Upper lobe of left lung (tissue), 6 donors: ENCODE results near the gene ITPR2. TPM values are rescaled to one million over a fixed set of nuclear protein-coding genes. Genes with fewer than 3 reads are reported as not detected.
"Not testable (repeated sequence)": the region's sequence is repeated elsewhere in the genome, so short reads cannot be mapped to it uniquely, and the experiment has no call there.

Experiments used
- ATAC-seq, 2 donors: fragments of 200-7000 bp; cut with Tn5 transposase; one replicate each; pipeline ENCODE4 v1.9.1; 2022; ENCODE audit warnings: mild to moderate bottlenecking in 2 of 2, moderate library complexity in 2 of 2; ENCODE audit not compliant: low FRiP score in 2 of 2
- DNase-seq, 2 donors: peaks; one replicate each; pipeline ENCODE4 v3.0.0-alpha.2; 2019 to 2020
- H3K27ac ChIP-seq, 4 donors: fragments of 200-600 bp; sonication (generic); one replicate each; pipeline ENCODE4 v1.5.1; 2016 to 2019
- H3K27me3 ChIP-seq, 4 donors: fragments of 200-600 bp; sonication (generic); one replicate each; pipeline ENCODE4 v1.5.1; 2017 to 2019
- H3K36me3 ChIP-seq, 4 donors: fragments of 200-600 bp; sonication (generic); one replicate each; pipeline ENCODE4 v1.5.1; 2016 to 2019
- H3K4me1 ChIP-seq, 4 donors: fragments of 200-600 bp; sonication (generic); one replicate each; pipeline ENCODE4 v1.5.1; 2018 to 2019
- H3K4me3 ChIP-seq, 4 donors: fragments of 200-600 bp; sonication (generic); one replicate each; pipeline ENCODE4 v1.5.1; 2017 to 2019; ENCODE audit warnings: mild to moderate bottlenecking in 2 of 4, moderate library complexity in 1 of 4
- H3K9me3 ChIP-seq, 4 donors: fragments of 200-600 bp; sonication (generic); one replicate each; pipeline ENCODE4 v1.5.1; 2018 to 2019
- CTCF ChIP-seq, 6 experiments: fragments of 450-650 bp in 4 of 6; fragments of 200-600 bp in 2 of 6; sonication (generic) in 2 of 6; IDR thresholded peaks; one replicate each; pipeline ENCODE4 v1.5.1; 2016 to 2019; ENCODE audit warnings: antibody characterized with exemption in 6 of 6
- EP300 ChIP-seq, 4 donors: sonication (generic); formaldehyde crosslinking; IDR thresholded peaks; one replicate each; pipeline ENCODE4 v1.5.1; 2017; ENCODE audit warnings: antibody characterized with exemption in 4 of 4, control low read depth in 2 of 4
- POLR2A ChIP-seq, 4 donors: fragments of 450-650 bp; IDR thresholded peaks; one replicate each; pipeline ENCODE4 v1.5.1; 2016 to 2017; ENCODE audit warnings: antibody characterized with exemption in 4 of 4, mild to moderate bottlenecking in 2 of 4
- POLR2AphosphoS5 ChIP-seq, 2 donors: sonication (generic); formaldehyde crosslinking; IDR thresholded peaks; one replicate each; pipeline ENCODE4 v1.5.1; 2017; ENCODE audit warnings: antibody characterized with exemption in 2 of 2
- WGBS, 2 donors: methylation state at CpG; one replicate each; pipeline ENCODE4 v1.1.5; 2017 to 2018; 5-methylcytosine and 5-hydroxymethylcytosine counted together
- total RNA-seq, 6 donors: library from RNA; depleted of rRNA in 4 of 6; stranded (reverse); fragments of >200 nt in 4 of 6; gene quantifications; one replicate each; pipeline versions ENCODE4 v1.1.0 to v1.2.1, GENCODE V29; 2016 to 2021
- donor health status: DM: no; HTN: no; CAD: no; lungs with moderate emphysema.
- donor health status: DM: no; HTN: yes; CAD: no; lungs with severe emphysema.

ITPR2 gene
- total RNA-seq, 6 donors from 2014 or later, result 35.5 to 115 (median 45.0) TPM

DNA sequence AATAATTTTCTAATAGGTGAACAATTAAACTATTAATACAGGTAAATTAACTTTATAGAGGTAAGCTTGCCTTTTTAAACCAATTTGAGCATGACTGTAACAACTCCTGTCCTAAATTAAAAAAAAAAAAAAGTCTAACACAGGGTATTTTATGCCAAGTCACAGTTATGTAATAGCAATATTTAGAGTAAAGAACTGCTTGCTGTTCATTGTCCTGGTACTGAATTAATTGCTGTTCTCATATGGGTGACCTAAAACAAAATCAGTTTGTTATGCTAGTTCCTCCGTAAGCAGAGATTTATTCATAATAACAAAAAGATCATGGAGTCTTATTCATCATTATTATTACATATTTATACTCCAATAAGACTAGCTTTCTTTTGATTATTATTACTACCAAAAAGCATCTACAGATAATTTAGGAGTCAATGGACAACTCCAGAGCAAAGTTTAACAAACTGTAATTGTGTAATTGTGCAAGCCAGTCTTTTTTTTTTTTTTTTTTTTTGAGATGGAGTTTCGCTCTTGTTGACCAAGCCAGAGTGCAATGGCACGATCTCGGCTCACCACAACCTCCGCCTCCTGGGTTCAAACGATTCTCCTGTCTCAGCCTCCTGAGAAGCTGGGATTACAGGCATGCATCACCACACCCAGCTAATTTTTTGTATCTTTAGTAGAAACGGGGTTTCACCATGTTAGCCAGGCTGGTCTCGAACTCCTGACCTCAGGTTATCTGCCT is 98.3 kb downstream of the ITPR2 start:
- Histone ChIP-seq H3K9me3 (no peaks in the 10 kb centered on the region), H3K4me3 (no peak overlapping the region), H3K4me1 (peaks cover 0 to 13% (median 10%) of the 10 kb centered on the region in 4 donors), H3K27ac (no peak overlapping the region), H3K36me3 (no peaks in the 10 kb centered on the region), H3K27me3 (no peaks in the 10 kb centered on the region)
- WGBS, 2 donors, result 83 to 98% methylated on average over 8 of the region's 8 CpGs
- DNase-seq (no peak), ATAC-seq (no peak)
- TF ChIP-seq POLR2A (IDR thresholded peaks at IDR 0.05), result no peak
- no peak for TF ChIP-seq CTCF (IDR thresholded peaks at IDR 0.05)
- no peak for TF ChIP-seq POLR2AphosphoS5 (IDR thresholded peaks at IDR 0.05)
- no peak for TF ChIP-seq EP300 (IDR thresholded peaks at IDR 0.05)

DNA sequence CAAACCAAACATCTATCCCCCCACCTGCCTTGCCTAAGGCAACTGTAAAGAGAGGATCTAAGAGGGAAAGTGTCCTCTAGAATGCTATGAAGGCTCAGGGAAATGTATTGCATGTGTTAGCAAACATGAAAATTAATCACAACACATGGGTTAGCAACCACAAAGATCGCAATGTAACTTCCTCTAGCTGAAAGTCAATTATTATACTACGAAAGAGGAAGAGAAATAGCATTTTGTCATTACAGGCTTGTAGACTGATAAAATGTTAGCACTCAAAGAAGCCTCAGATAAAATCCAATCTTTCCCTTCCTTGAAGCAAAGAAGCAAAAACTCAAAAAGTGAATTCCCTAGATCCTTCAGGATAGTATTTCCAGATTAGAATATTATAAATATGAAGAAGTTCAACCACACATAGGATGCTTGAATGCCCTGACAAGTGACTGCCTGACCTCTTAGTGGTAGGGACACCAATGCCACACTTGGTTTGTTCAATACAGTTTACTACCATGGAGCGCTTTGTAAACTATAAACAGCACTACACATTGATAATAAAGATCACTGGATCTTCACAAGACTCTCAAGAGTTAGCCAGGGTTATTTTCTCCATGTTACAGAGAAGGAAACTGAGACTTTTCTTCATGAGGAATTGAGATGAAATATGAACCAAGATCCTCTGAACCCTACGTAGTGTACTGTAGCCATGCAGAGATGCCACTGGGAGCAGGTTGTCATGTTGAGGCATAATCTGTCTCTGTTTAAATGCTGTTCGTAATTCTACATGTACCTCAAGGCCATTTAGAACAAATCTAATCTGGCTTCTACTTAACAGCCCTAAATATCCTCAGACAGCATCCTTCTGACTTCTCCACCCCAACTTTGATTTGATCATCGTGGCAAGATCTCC is 100.7 kb downstream of the ITPR2 start:
- Histone ChIP-seq H3K36me3 (no peaks in the 10 kb centered on the region), H3K4me1 (peaks cover 2 to 13% (median 10%) of the 10 kb centered on the region in 4 donors), H3K27me3 (no peaks in the 10 kb centered on the region), H3K4me3 (no peak overlapping the region), H3K9me3 (no peaks in the 10 kb centered on the region), H3K27ac (no peak overlapping the region)
- TF ChIP-seq POLR2A (IDR thresholded peaks at IDR 0.05) (no peak), POLR2AphosphoS5 (IDR thresholded peaks at IDR 0.05) (no peak), EP300 (IDR thresholded peaks at IDR 0.05) (no peak), CTCF (IDR thresholded peaks at IDR 0.05) (no peak)
- no peak for DNase-seq
- peak in 1 of 2 donors; percentile 65 for ATAC-seq
- WGBS, 2 donors, result 80 to 81% methylated on average over 6 of the region's 6 CpGs

DNA sequence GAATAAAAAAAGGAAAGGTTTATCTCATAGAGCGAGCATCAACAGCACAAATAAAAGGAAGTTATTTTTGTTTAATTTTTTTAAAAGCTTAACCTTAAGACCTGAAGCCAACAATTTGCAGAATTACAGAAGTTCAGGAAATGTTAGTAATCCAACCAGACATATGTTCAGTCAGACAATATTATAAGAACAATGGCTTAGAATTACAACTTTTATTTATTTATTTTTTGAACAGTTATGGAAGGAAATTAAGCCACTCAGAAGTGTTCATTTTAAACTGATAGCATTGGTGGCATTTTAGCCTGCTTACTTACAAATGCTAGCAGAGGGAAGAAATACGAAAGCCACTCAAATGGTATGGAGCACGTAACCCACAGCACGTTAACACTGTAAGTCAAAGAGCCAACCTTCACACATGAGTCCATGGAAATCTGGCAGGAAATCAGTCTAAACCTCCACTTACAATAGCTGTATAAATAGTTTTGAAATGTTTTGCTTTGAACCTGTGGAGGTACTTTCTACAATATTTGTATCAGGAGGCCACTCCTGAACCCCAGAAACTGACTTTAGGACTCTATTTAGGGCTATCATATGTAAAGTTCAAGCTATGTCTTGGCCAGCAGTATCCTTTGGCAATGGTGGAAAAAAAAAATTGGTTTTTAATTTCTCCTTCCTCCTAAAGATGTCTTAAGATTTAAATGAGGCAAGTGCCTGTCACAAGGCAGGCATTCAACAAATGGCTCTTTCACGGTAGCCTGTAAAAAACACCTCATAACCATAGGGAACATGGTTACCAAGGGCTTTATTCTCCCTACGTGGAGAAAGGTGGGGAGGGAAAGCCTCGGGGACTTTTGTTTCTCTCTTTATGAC is 102.3 kb downstream of the ITPR2 start:
- ATAC-seq (no peak), DNase-seq (no peak)
- WGBS, 2 donors, result 69 to 80% methylated on average over 7 of the region's 7 CpGs

DNA sequence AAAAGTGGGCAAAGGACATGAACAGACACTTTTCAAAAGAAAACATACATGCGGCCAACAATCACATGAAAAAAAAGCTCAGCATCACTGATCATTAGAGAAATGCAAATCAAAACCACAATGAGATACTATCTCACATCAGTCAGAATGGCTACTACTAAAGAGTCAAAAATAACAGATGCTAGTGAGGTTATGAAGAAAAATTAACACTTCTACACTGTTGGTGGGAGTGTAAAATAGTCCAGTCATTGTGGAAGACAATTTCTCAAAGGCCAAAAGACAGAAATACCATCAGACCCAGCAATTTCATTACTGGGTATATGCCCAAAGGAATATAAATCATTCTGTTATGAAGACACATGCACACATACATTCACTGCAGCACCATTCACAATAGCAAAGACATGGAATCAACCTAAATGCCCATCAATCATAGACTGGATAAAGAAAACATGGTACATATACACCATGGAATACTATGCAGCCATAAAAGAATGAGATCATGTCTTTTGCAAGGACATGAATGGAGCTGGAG is 103.8 kb downstream of the ITPR2 start:
- 91 to 100% methylated on average over 1 of the region's 1 CpG for WGBS, 2 donors
- not testable (repeated sequence) for DNase-seq, H3K4me3 ChIP-seq, H3K9me3 ChIP-seq, H3K27me3 ChIP-seq, H3K27ac ChIP-seq, ATAC-seq, H3K36me3 ChIP-seq
- peaks cover 7 to 13% (median 10%) of the 10 kb centered on the region in 4 donors for H3K4me1 ChIP-seq

More for the DNA sequence above, 102.3 kb downstream of the ITPR2 start:
- H3K4me3 ChIP-seq, result no peak overlapping the region
- H3K4me1 ChIP-seq, result peaks cover 3 to 13% (median 10%) of the 10 kb centered on the region in 4 donors
- no peaks in the 10 kb centered on the region for H3K9me3 ChIP-seq
- no peaks in the 10 kb centered on the region for H3K27me3 ChIP-seq
- no peak overlapping the region for H3K27ac ChIP-seq
- H3K36me3 ChIP-seq, result no peaks in the 10 kb centered on the region
- TF ChIP-seq POLR2AphosphoS5 (IDR thresholded peaks at IDR 0.05) (no peak), EP300 (IDR thresholded peaks at IDR 0.05) (no peak), POLR2A (IDR thresholded peaks at IDR 0.05) (no peak), CTCF (IDR thresholded peaks at IDR 0.05) (no peak)
